Amygdala (tissue), 56 donors: ENCODE measurements around the gene SNX9.

ENCODE experiments used
- DNase-seq, 56 donors: peaks; one replicate each; lab custom pipeline; 2025; lab: John Stamatoyannopoulos, UW

SNX9 gene

GRCh38 chr6:157800420-157801237 is 22.4 kb upstream of the SNX9 start:
- DNase-seq: no peak

- DNase-seq: no peak
Measured at GRCh38 chr6:157804448-157805327, 18.4 kb upstream of the SNX9 start.

- DNase-seq: peak in 1 of 56 donors; percentile 9
Measured at GRCh38 chr6:157806131-157806855, 16.8 kb upstream of the SNX9 start.

GRCh38 chr6:157806856-157807215 is 16.2 kb upstream of the SNX9 start:
- DNase-seq: no peak

GRCh38 chr6:157808405-157808950 is 14.6 kb upstream of the SNX9 start:
- DNase-seq: no peak

GRCh38 chr6:157809613-157810012 is 13.4 kb upstream of the SNX9 start:
- DNase-seq: no peak

- no peak for DNase-seq
Measured at GRCh38 chr6:157811137-157811475, 11.9 kb upstream of the SNX9 start.

DNA sequence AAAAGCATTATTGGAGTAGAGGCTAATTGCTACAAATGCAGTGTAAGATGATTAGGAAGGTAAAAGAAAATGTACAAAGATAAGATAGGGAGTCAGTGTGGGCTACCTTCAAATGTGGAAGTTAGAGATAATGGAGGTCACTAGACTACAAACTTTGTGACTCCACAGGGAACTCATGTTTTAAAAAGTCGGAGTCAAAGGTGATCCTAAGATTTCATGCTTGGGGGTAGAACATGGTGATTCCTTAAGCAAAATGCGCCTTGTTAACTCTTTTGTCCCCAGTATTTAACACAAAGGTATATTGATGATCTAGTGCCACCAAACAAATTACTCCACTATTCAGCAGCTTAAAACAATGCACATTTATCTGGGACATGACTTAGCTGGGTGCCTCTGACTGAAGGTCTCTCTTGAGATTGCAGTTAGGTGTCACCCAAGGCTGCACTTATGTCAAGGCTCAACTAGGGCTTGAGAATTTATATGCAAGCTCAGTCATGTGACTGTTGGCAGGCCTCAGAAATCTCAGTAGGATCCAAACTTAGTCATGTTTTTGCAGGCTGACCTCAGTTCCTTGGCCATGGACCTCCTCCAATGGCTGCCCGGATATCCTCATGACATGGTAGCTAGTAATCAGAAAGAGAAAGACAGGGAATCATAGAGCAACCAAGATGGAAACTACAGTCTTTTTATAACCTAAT is 11.4 kb upstream of the SNX9 start:
- no peak for DNase-seq

DNA sequence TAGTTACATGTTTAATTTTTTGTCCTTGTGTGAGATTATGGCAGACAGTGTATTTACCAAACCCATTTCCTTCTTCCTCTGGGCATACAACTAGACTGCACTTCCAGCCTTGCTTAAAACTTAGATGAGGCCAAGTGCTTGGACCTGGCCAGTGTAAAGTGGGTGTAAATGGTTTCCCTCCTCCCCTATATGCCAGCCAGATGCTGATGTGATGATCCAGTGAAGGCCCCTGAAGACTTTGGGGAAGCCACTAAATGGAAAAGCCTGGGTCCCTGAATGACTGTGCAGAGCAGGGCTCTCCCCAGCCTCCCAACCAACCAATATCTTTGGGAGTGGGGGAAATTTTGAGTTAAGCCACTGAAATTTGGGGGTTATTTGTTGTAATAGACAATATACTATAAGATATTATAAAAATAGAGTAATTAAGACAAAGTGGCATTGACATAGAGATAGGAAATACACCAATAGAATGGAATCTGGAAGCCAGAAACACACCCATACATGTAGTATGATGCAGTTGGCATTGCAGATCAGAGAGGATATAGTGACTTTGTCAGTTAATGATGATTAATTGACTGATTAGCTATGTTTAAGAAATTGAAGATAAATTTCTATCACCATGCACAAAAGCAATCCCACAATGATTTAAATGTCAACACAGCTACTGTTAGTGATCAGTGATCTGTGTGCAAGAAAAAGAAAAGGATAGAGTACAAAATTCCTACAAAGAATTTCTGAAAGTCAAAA is 10.4 kb upstream of the SNX9 start:
- DNase-seq: no peak

DNA sequence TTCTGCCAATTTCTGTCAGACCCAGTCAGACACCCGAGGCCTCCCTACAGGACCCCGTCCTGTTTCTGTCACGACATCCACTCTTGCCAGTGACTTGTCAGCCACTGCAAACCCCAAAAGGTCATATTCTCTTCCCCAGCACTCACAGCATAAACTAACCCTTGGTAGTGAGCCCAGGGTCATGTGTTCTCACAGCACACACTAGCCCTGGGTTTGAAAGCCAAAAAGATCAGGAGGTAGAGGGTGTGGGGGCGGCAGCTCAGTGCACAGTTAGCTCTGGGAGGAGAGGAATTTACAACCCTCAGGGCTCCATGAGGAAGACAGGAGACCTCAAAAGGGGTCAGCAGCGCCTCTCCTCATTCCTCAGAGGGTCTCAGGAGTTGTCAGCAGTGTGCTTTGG is 9.9 kb upstream of the SNX9 start:
- no peak for DNase-seq

DNA sequence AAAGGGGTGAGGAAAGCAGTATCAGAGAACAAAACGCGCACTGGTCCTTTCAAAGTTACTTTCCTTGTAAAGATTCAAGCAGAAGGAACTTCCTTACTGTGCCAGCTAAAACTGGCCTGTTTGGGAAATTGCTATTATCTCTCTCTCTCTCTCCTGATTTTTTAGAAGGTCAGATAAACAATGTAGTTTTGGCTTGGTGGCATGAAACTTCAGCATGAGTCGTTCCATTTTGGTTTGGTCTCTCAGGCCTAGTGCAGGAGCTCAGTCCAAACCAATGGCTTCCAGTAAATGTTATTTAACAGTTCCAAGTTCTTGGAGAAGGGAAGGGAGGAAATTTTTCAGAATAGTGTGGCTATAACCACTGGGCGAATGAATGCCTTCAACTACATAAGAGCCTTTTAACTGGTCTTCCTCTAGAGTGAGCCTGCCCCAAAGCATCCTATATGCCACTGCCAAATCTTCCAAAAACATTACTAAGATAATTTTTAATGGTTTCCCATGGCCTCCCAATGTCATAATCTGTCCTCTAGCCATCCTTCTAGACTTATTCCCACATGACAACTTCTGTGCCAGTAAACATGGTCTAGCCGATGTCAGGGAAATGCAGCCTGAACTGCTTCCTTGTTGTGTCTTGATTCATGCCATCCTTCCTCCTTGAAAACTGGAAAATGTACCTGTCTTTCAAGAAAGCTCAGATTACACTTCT is 9.1 kb upstream of the SNX9 start:
- no peak for DNase-seq

GRCh38 chr6:157814883-157815282 is 8.2 kb upstream of the SNX9 start:
- no peak for DNase-seq

- DNase-seq: no peak
Measured at GRCh38 chr6:157821342-157822033, 1.6 kb upstream of the SNX9 start.

GRCh38 chr6:157822245-157823000 is 623 bp upstream of the SNX9 start:
- DNase-seq: peak in 15 of 56 donors; percentile 34 to 73 (median 53)

DNA sequence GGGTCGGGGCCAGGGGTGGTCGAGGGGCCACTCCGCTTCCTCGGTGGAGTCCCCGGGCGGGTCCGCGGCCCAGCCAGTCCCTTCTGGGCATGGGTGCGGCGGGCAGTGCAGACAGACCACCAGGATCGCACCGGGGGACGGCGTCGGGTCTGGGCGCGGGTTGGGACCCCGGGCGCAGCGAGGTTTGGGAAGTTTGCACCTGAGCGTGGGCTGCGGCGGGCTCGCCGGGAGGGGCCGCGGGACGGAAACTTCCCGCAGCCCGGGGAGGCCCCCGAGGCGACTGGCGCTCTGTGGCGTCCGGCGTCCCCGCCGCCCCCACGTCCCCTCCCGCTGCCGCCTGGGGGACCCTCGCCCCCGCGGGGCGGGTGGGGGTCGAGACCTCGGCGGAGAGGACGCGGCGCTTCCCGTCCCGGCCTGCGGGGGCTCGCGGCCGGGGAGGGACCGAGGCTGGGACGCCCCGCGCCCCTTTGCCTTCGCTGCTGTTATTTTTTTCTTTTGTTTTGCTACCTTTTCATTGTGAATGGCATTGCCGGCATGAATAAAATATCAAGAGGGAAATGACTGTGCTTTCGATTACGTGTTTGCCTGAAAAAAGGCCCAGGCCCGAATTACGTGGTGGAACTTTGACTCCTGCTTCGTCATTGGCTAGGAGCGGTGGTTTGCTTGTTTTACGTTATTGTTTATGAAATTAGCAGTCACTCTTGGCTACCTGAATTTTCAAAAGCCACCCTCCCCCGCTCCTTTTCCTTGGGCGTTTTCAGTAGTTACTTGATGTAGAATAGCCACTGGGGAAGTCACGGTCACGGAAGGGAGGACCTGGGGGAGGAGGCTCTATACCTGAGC is 703 bp downstream of the SNX9 start:
- peak in 25 of 56 donors; percentile 5 to 64 (median 34) for DNase-seq

GRCh38 chr6:157825243-157825904 is 2.3 kb downstream of the SNX9 start:
- DNase-seq: no peak
